ENCODE data around the gene CLDND2. TPM values are rescaled to one million over a fixed set of nuclear protein-coding genes. Genes with fewer than 3 reads are reported as not detected.

Gene CLDND2
- total and polyA plus RNA-seq, 2 of the 4 experiments (the other 2 are of a cell fraction) = not detected

- Histone ChIP-seq H3K9me3 (ENCODE audit: control insufficient read depth, insufficient read depth, low read length) (no peaks in the 10 kb centered on the region), H4K91ac (ENCODE audit: insufficient read depth, low read depth, low read length) (no peak within 1 kb of the TSS), H2BK120ac (ENCODE audit: low read depth, low read length) (no peak within 1 kb of the TSS), H2BK20ac (ENCODE audit: low read depth, low read length) (no peak within 1 kb of the TSS), H3K9ac (ENCODE audit: low read depth, low read length) (no peak within 1 kb of the TSS), H3K4me1 (ENCODE audit: control insufficient read depth, insufficient read depth, low read length) (no peaks in the 10 kb centered on the region), H3K56ac (ENCODE audit: extremely low read depth, insufficient read depth, low read length) (no peak within 1 kb of the TSS), H4K20me1 (ENCODE audit: insufficient read depth, low read length) (no peaks in the 10 kb centered on the region), H3K79me1 (ENCODE audit: low read depth in 1 of 2, low read length in 2 of 2) (no peaks in the 10 kb centered on the region), H3K36me3 (ENCODE audit: control insufficient read depth, insufficient read depth, low read length) (no peaks in the 10 kb centered on the region), H3K27me3 (ENCODE audit: control insufficient read depth, insufficient read depth, low read length) (no peaks in the 10 kb centered on the region), H3K27ac (ENCODE audit: insufficient read depth, low read length) (no peak within 1 kb of the TSS), H3K9me1 (ENCODE audit: insufficient read depth, low read length) (no peaks in the 10 kb centered on the region), H4K8ac (ENCODE audit: low read depth in 2 of 2, low read length in 2 of 2) (no peak within 1 kb of the TSS), H2AK9ac (replicated peaks; ENCODE audit: low read depth, low read length, poor library complexity) (no peak within 1 kb of the TSS), H3K14ac (replicated peaks; ENCODE audit: low read depth, low read length) (no peak within 1 kb of the TSS), H2BK5ac (ENCODE audit: low read depth, low read length, poor library complexity, severe bottlenecking) (no peak within 1 kb of the TSS), H2BK15ac (ENCODE audit: low read depth, low read length) (no peak within 1 kb of the TSS), H2AK5ac (ENCODE audit: low read depth, low read length) (no peak within 1 kb of the TSS), H3K4me3 (ENCODE audit: insufficient read depth, low read depth, low read length) (no peak within 1 kb of the TSS), H3K4me2 (ENCODE audit: low read depth, low read length) (no peak within 1 kb of the TSS), H4K5ac (ENCODE audit: low read depth, low read length) (no peak within 1 kb of the TSS), H3K18ac (ENCODE audit: low read depth, low read length) (no peak within 1 kb of the TSS), H3K23ac (ENCODE audit: low read depth, low read length) (no peak within 1 kb of the TSS), H3K4ac (ENCODE audit: low read depth, low read length) (no peak within 1 kb of the TSS), H2AFZ (replicated peaks; ENCODE audit: low read length, poor library complexity) (peak within 1 kb of the TSS; percentile 51)
- ChIA-PET CTCF (interaction anchor here (1.2 kb wide), 1 partner anchor 20 kb away, joined by 3 read pairs; no protein-coding TSS in a partner anchor), POLR2A (ENCODE audit: unreplicated experiment) (no interaction called here)
- intact Hi-C loops (cut with micrococcal nuclease) = no loop called here
- no peak for TF ChIP-seq MXI1 (IDR thresholded peaks at IDR 0.05; ENCODE audit: borderline replicate concordance, low read depth, low read length)
- TF ChIP-seq SMC3 (IDR thresholded peaks at IDR 0.05; ENCODE audit: low read depth, low read length) = no peak
- TF ChIP-seq CHD1 (IDR thresholded peaks at IDR 0.05; ENCODE audit: low read depth, low read length) = no peak
- no peak for TF ChIP-seq MAZ (IDR thresholded peaks at IDR 0.05; ENCODE audit: borderline replicate concordance, low read depth, low read length)
- no peak for TF ChIP-seq ELK1 (IDR thresholded peaks at IDR 0.05; ENCODE audit: borderline replicate concordance, low read depth, low read length)
- TF ChIP-seq RCOR1 (IDR thresholded peaks at IDR 0.05; ENCODE audit: insufficient replicate concordance, low read length) = no peak
- no peak for TF ChIP-seq FOS (IDR thresholded peaks at IDR 0.05; ENCODE audit: low read depth, low read length)
- no peak for TF ChIP-seq MAFK (IDR thresholded peaks at IDR 0.05; ENCODE audit: low read depth, low read length)
- TF ChIP-seq RFX5 (IDR thresholded peaks at IDR 0.05; ENCODE audit: low read depth, low read length) = no peak
- TF ChIP-seq POLR2A (IDR thresholded peaks at IDR 0.05; ENCODE audit: low read depth, low read length) = no peak
- no peak for TF ChIP-seq USF2 (IDR thresholded peaks at IDR 0.05; ENCODE audit: low read depth, low read length)
- TF ChIP-seq BHLHE40 (IDR thresholded peaks at IDR 0.05; ENCODE audit: low read depth, low read length) = no peak
- no peak for TF ChIP-seq CTCF (conservative IDR thresholded peaks at IDR 0.05; ENCODE audit: low read depth, low read length)
- TF ChIP-seq RAD21 (IDR thresholded peaks at IDR 0.05; ENCODE audit: low read length) = no peak
- TF ChIP-seq NFE2L2 (IDR thresholded peaks at IDR 0.05; ENCODE audit: low read depth, low read length) = no peak
- no peak for TF ChIP-seq CEBPB (IDR thresholded peaks at IDR 0.05; ENCODE audit: low read depth, low read length)
- 66% methylated on average over 9 of the region's 21 CpGs; no CpG with 5 or more reads in 1 of the 2 experiments for WGBS, 2 experiments (ENCODE audit: extremely low coverage in 2 of 2, insufficient read length in 1 of 2)
- in situ Hi-C loops (cut with MboI; ENCODE audit: low sequenced_read_pairs) = no loop called here
- no TSS peak for BruUV-seq (replicated peaks)
- dilution Hi-C loops (cut with HindIII; ENCODE audit: low sequenced_read_pairs, unreplicated experiment) = no loop called here
- DNase-seq (no peak), ATAC-seq (ENCODE audit: low read depth) (no peak)
These were observed 48.5 kb upstream of the CLDND2 start, which contains the start of gene SIGLEC10 for GRCh38 chr19:51417107-51417809. Gene SIGLEC10, minus strand, starts transcription at chr19:51417642. Its CDS starts 61 bp downstream, at chr19:51417581.
